Peyer's patch (tissue), 4 donors: ENCODE measurements around the gene HAND2. TPM values are rescaled to one million over a fixed set of nuclear protein-coding genes. Genes with fewer than 3 reads are reported as not detected.

Source experiments
- DNase-seq, 3 donors: peaks; one replicate each; pipeline ENCODE4 v3.0.0-alpha.2; 2017 to 2019
- H3K27ac ChIP-seq, 4 donors: fragments of 200-600 bp; sonication (generic); one replicate each; pipeline ENCODE4 v1.5.1; 2016 to 2019
- H3K27me3 ChIP-seq, 2 donors: fragments of 200-600 bp; sonication (generic); one replicate each; pipeline ENCODE4 v1.5.1; 2019
- H3K36me3 ChIP-seq, 3 donors: fragments of 200-600 bp; sonication (generic); one replicate each; pipeline ENCODE4 v1.5.1; 2016 to 2019
- H3K4me1 ChIP-seq, 4 donors: fragments of 200-600 bp; sonication (generic); one replicate each; pipeline ENCODE4 v1.5.1; 2016 to 2019
- H3K4me3 ChIP-seq, 4 donors: fragments of 200-600 bp; sonication (generic); 1 replicate in 3 of 4; 2 replicates in 1 of 4; pipeline ENCODE4 v1.5.1; 2016 to 2019; ENCODE audit warnings: mild to moderate bottlenecking in 1 of 4
- H3K9me3 ChIP-seq, 4 donors: fragments of 200-600 bp; sonication (generic); one replicate each; pipeline ENCODE4 v1.5.1; 2016 to 2019; ENCODE audit warnings: mild to moderate bottlenecking in 1 of 4
- POLR2A ChIP-seq, 2 donors: fragments of 450-650 bp; IDR thresholded peaks; one replicate each; pipeline ENCODE4 v1.5.1; 2017; ENCODE audit warnings: antibody characterized with exemption in 2 of 2, mild to moderate bottlenecking in 2 of 2, moderate library complexity in 2 of 2
- total RNA-seq, 4 donors: library from RNA; depleted of rRNA; stranded (reverse); fragments of >200 nt; gene quantifications; one replicate each; pipeline ENCODE4 v1.1.0, GENCODE V29; 2016
- TF ChIP-seq, protein P1 (sequence below), 6 experiments: fragments of 450-650 bp in 4 of 6; fragments of 200-600 bp in 2 of 6; sonication (generic) in 1 of 6; IDR thresholded peaks; one replicate each; pipeline ENCODE4 v1.5.1; 2017 to 2019; ENCODE audit warnings: antibody characterized with exemption in 6 of 6, mild to moderate bottlenecking in 3 of 6, moderate library complexity in 1 of 6

Gene HAND2
- total RNA-seq, 4 donors from 2014 or later: 4.9 to 40.4 (median 9.1) TPM; not detected in 1

GRCh38 chr4:173505924-173506518 is 24.0 kb downstream of the HAND2 start:
- no peak overlapping the region for H3K27ac ChIP-seq
- TF ChIP-seq POLR2A (IDR thresholded peaks at IDR 0.05): no peak
- TF ChIP-seq, protein P1, sequence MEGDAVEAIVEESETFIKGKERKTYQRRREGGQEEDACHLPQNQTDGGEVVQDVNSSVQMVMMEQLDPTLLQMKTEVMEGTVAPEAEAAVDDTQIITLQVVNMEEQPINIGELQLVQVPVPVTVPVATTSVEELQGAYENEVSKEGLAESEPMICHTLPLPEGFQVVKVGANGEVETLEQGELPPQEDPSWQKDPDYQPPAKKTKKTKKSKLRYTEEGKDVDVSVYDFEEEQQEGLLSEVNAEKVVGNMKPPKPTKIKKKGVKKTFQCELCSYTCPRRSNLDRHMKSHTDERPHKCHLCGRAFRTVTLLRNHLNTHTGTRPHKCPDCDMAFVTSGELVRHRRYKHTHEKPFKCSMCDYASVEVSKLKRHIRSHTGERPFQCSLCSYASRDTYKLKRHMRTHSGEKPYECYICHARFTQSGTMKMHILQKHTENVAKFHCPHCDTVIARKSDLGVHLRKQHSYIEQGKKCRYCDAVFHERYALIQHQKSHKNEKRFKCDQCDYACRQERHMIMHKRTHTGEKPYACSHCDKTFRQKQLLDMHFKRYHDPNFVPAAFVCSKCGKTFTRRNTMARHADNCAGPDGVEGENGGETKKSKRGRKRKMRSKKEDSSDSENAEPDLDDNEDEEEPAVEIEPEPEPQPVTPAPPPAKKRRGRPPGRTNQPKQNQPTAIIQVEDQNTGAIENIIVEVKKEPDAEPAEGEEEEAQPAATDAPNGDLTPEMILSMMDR (IDR thresholded peaks at IDR 0.05): peak in 4 of 6 experiments; percentile 35 to 60 (median 52)
- H3K4me3 ChIP-seq: no peak overlapping the region
- peaks cover 0 to 22% of the 10 kb centered on the region in 2 donors for H3K27me3 ChIP-seq
- H3K36me3 ChIP-seq: no peaks in the 10 kb centered on the region
- no peak for DNase-seq
- peaks cover 0 to 24% (median 2%) of the 10 kb centered on the region in 4 donors for H3K4me1 ChIP-seq
- H3K9me3 ChIP-seq: peaks cover 0 to 6% (median 0%) of the 10 kb centered on the region in 4 donors

DNA sequence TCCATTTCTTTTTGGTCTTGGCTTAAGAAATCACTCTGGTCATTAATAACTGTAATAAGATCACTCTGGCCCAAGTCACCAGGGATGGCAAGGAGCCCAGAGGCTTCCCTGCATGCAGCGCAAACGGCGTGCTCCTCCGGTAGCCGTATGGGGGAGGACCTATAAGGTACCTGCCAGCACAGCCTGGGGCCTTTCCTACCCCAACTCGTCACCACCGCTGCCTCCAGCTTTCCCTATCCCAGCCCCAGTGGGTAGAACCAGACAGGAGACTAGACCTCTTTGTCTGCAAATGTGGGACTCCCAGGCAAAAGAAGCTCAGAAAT is 25.9 kb downstream of the HAND2 start:
- H3K9me3 ChIP-seq: peaks cover 0 to 9% (median 0%) of the 10 kb centered on the region in 4 donors
- H3K4me1 ChIP-seq: peaks cover 0 to 14% (median under 1%) of the 10 kb centered on the region in 4 donors
- DNase-seq: no peak
- H3K36me3 ChIP-seq: no peaks in the 10 kb centered on the region
- H3K27me3 ChIP-seq: peaks cover 0 to 22% of the 10 kb centered on the region in 2 donors
- H3K4me3 ChIP-seq: no peak overlapping the region
- H3K27ac ChIP-seq: no peak overlapping the region
- TF ChIP-seq, protein P1 (IDR thresholded peaks at IDR 0.05): no peak
- no peak for TF ChIP-seq POLR2A (IDR thresholded peaks at IDR 0.05)

- peaks cover 0 to 9% (median 0%) of the 10 kb centered on the region in 4 donors for H3K9me3 ChIP-seq
- no peak for DNase-seq
- H3K27ac ChIP-seq: no peak overlapping the region
- H3K27me3 ChIP-seq: peaks cover 0 to 20% of the 10 kb centered on the region in 2 donors
- no peak overlapping the region for H3K4me3 ChIP-seq
- H3K36me3 ChIP-seq: no peaks in the 10 kb centered on the region
- H3K4me1 ChIP-seq: peaks cover 0 to 13% (median 0%) of the 10 kb centered on the region in 4 donors
- no peak for TF ChIP-seq POLR2A (IDR thresholded peaks at IDR 0.05)
- TF ChIP-seq, protein P1 (IDR thresholded peaks at IDR 0.05): no peak
These were observed 26.5 kb downstream of the HAND2 start for GRCh38 chr4:173503330-173504180.

- no peaks in the 10 kb centered on the region for H3K36me3 ChIP-seq
- H3K4me1 ChIP-seq: peaks cover 0 to 13% (median 0%) of the 10 kb centered on the region in 4 donors
- H3K27me3 ChIP-seq: peaks cover 0 to 7% of the 10 kb centered on the region in 2 donors
- H3K4me3 ChIP-seq: no peak overlapping the region
- TF ChIP-seq, protein P1 (IDR thresholded peaks at IDR 0.05): no peak
- TF ChIP-seq POLR2A (IDR thresholded peaks at IDR 0.05): no peak
- H3K9me3 ChIP-seq: peaks cover 0 to 9% (median 0%) of the 10 kb centered on the region in 4 donors
- no peak overlapping the region for H3K27ac ChIP-seq
- no peak for DNase-seq
These were observed 27.7 kb downstream of the HAND2 start for GRCh38 chr4:173502282-173502681.

- H3K4me3 ChIP-seq: no peak overlapping the region
- no peak for TF ChIP-seq POLR2A (IDR thresholded peaks at IDR 0.05)
- TF ChIP-seq, protein P1 (IDR thresholded peaks at IDR 0.05): no peak
- H3K36me3 ChIP-seq: no peaks in the 10 kb centered on the region
- H3K27me3 ChIP-seq: peaks cover 0 to 3% of the 10 kb centered on the region in 2 donors
- peaks cover 0 to 9% (median 0%) of the 10 kb centered on the region in 4 donors for H3K9me3 ChIP-seq
- H3K4me1 ChIP-seq: peaks cover 0 to 7% (median 0%) of the 10 kb centered on the region in 4 donors
- DNase-seq: no peak
- H3K27ac ChIP-seq: no peak overlapping the region
These were observed 28.4 kb downstream of the HAND2 start for GRCh38 chr4:173501592-173502150.
